ENCODE data around the gene DENND1C.
A peak's percentile ranks its signal among the peaks of the same experiment; 100 is the strongest.

Gene DENND1C

GRCh38 chr19:6522712-6523111 is 41.1 kb upstream of the DENND1C start:
- Histone ChIP-seq H3K27ac (peak overlapping the region in 10 of 11 experiments; percentile 67 to 88 (median 76); a peak in 20 of 22 replicates), H3K4me2 (peak overlapping the region; percentile 58 to 86 (median 73)), H3K27me3 (no peaks in the 10 kb centered on the region), H3K4me1 (peaks cover 32 to 63% (median 52%) of the 10 kb centered on the region in 10 experiments), H3K4me3 (peak overlapping the region in 6 of 10 experiments; percentile 16 to 62 (median 42); a peak in 6 of 20 replicates), H3K9me3 (replicated peaks in 1 of 11) (no peaks in the 10 kb centered on the region), H3K36me3 (no peaks in the 10 kb centered on the region), H3K9ac (peak overlapping the region; percentile 18 to 76 (median 61); a peak in 17 of 22 replicates), H4K20me1 (no peaks in the 10 kb centered on the region)
- TF ChIP-seq Cebpa-rat (IDR thresholded peaks at IDR 0.05): no peak

- no peaks in the 10 kb centered on the region for H4K20me1 ChIP-seq
- H3K27me3 ChIP-seq: no peaks in the 10 kb centered on the region
- TF ChIP-seq Cebpa-rat (IDR thresholded peaks at IDR 0.05): no peak
- no peaks in the 10 kb centered on the region for H3K9me3 ChIP-seq (replicated peaks in 1 of 11)
- H3K36me3 ChIP-seq: no peaks in the 10 kb centered on the region
- H3K9ac ChIP-seq: peak overlapping the region; percentile 18 to 76 (median 61); a peak in 20 of 22 replicates
- peak overlapping the region; percentile 58 to 86 (median 73) for H3K4me2 ChIP-seq
- peak overlapping the region; percentile 10 to 88 (median 75); a peak in 21 of 22 replicates for H3K27ac ChIP-seq
- peak overlapping the region in 9 of 10 experiments; percentile 2 to 62 (median 39); a peak in 13 of 20 replicates for H3K4me3 ChIP-seq
- peaks cover 32 to 63% (median 52%) of the 10 kb centered on the region in 10 experiments for H3K4me1 ChIP-seq
Observed at GRCh38 chr19:6521718-6522646, 40.4 kb upstream of the DENND1C start.

GRCh38 chr19:6519289-6519688 is 37.7 kb upstream of the DENND1C start:
- no peaks in the 10 kb centered on the region for H3K9me3 ChIP-seq (replicated peaks in 1 of 11)
- no peaks in the 10 kb centered on the region for H4K20me1 ChIP-seq
- H3K4me2 ChIP-seq: peak overlapping the region in 6 of 11 experiments; percentile 8 to 99 (median 93); a peak in 10 of 22 replicates
- H3K4me3 ChIP-seq: no peak overlapping the region
- H3K27me3 ChIP-seq: no peaks in the 10 kb centered on the region
- TF ChIP-seq Cebpa-rat (IDR thresholded peaks at IDR 0.05): no peak
- H3K27ac ChIP-seq: no peak overlapping the region
- H3K36me3 ChIP-seq: no peaks in the 10 kb centered on the region
- peaks cover 32 to 63% (median 55%) of the 10 kb centered on the region in 10 experiments for H3K4me1 ChIP-seq
- H3K9ac ChIP-seq: no peak overlapping the region

GRCh38 chr19:6518145-6518911 is 36.7 kb upstream of the DENND1C start:
- Histone ChIP-seq H3K4me3 (no peak overlapping the region), H3K27ac (peak overlapping the region in 1 of 11 experiments; percentile 14; a peak in 1 of 22 replicates), H3K36me3 (no peaks in the 10 kb centered on the region), H3K9me3 (replicated peaks in 1 of 11) (no peaks in the 10 kb centered on the region), H3K27me3 (no peaks in the 10 kb centered on the region), H3K9ac (peak overlapping the region in 6 of 11 experiments; percentile 1 to 34 (median 14); a peak in 5 of 22 replicates), H4K20me1 (no peaks in the 10 kb centered on the region), H3K4me1 (peaks cover 32 to 63% (median 54%) of the 10 kb centered on the region in 10 experiments), H3K4me2 (peak overlapping the region; percentile 83 to 100 (median 94))
- TF ChIP-seq Cebpa-rat (IDR thresholded peaks at IDR 0.05): no peak

GRCh38 chr19:6516659-6517291 is 35.2 kb upstream of the DENND1C start:
- Histone ChIP-seq H3K27me3 (no peaks in the 10 kb centered on the region), H3K4me1 (peaks cover 22 to 50% (median 42%) of the 10 kb centered on the region in 10 experiments), H3K9ac (peak overlapping the region; percentile 72 to 87 (median 78)), H3K27ac (peak overlapping the region; percentile 42 to 81 (median 79); a peak in 21 of 22 replicates), H3K4me3 (peak overlapping the region; percentile 67 to 87 (median 78)), H3K36me3 (no peaks in the 10 kb centered on the region), H3K9me3 (replicated peaks in 1 of 11) (no peaks in the 10 kb centered on the region), H3K4me2 (peak overlapping the region; percentile 83 to 100 (median 94)), H4K20me1 (no peaks in the 10 kb centered on the region)
- no peak for TF ChIP-seq Cebpa-rat (IDR thresholded peaks at IDR 0.05)

GRCh38 chr19:6516018-6516658 is 34.6 kb upstream of the DENND1C start:
- H3K4me1 ChIP-seq: peaks cover 21 to 44% (median 39%) of the 10 kb centered on the region in 10 experiments
- H4K20me1 ChIP-seq: no peaks in the 10 kb centered on the region
- no peaks in the 10 kb centered on the region for H3K9me3 ChIP-seq (replicated peaks in 1 of 11)
- peak overlapping the region; percentile 42 to 81 (median 79); a peak in 21 of 22 replicates for H3K27ac ChIP-seq
- no peak for TF ChIP-seq Cebpa-rat (IDR thresholded peaks at IDR 0.05)
- H3K27me3 ChIP-seq: no peaks in the 10 kb centered on the region
- peak overlapping the region; percentile 72 to 87 (median 78) for H3K9ac ChIP-seq
- peak overlapping the region; percentile 83 to 100 (median 94) for H3K4me2 ChIP-seq
- H3K36me3 ChIP-seq: no peaks in the 10 kb centered on the region
- H3K4me3 ChIP-seq: peak overlapping the region; percentile 67 to 87 (median 78)

GRCh38 chr19:6514926-6515544 is 33.4 kb upstream of the DENND1C start:
- no peaks in the 10 kb centered on the region for H3K36me3 ChIP-seq
- H3K9ac ChIP-seq: no peak overlapping the region
- H3K4me1 ChIP-seq: peaks cover 21 to 40% (median 32%) of the 10 kb centered on the region in 10 experiments
- H3K4me3 ChIP-seq: no peak overlapping the region
- H3K27me3 ChIP-seq: no peaks in the 10 kb centered on the region
- H3K4me2 ChIP-seq: no peak overlapping the region
- no peak overlapping the region for H3K27ac ChIP-seq
- no peak for TF ChIP-seq Cebpa-rat (IDR thresholded peaks at IDR 0.05)
- H4K20me1 ChIP-seq: no peaks in the 10 kb centered on the region
- no peaks in the 10 kb centered on the region for H3K9me3 ChIP-seq (replicated peaks in 1 of 11)

GRCh38 chr19:6514089-6514488 is 32.5 kb upstream of the DENND1C start:
- TF ChIP-seq Cebpa-rat (IDR thresholded peaks at IDR 0.05): no peak
- H3K4me2 ChIP-seq: no peak overlapping the region
- no peaks in the 10 kb centered on the region for H3K27me3 ChIP-seq
- H3K27ac ChIP-seq: no peak overlapping the region
- no peak overlapping the region for H3K4me3 ChIP-seq
- peak overlapping the region in 2 of 11 experiments; percentile 5 to 15; a peak in 1 of 22 replicates for H3K9ac ChIP-seq
- H3K9me3 ChIP-seq (replicated peaks in 1 of 11): no peaks in the 10 kb centered on the region
- peaks cover 21 to 35% (median 26%) of the 10 kb centered on the region in 10 experiments for H3K4me1 ChIP-seq
- no peaks in the 10 kb centered on the region for H3K36me3 ChIP-seq
- H4K20me1 ChIP-seq: no peaks in the 10 kb centered on the region

All from BLaER1 treated with 17β-estradiol and CSF1 and Interleukin-3, amounts not matched to agents 10 nM and 100 nM (cell line).